GM12801 (cell line): ENCODE data around the gene WEE1.

ENCODE experiments used
- CTCF ChIP-seq: IDR thresholded peaks from one replicate; pipeline ENCODE4 v1.5.1; 2011; ENCODE audit warnings: control low read depth; ENCODE audit not compliant: insufficient read length; ENCODE audit errors: extremely low read depth

Gene WEE1

GRCh38 chr11:9613830-9614762 lies 40.6 kb downstream of the WEE1 start:
- TF ChIP-seq CTCF: no peak

GRCh38 chr11:9615031-9615451 lies 41.6 kb downstream of the WEE1 start:
- no peak for TF ChIP-seq CTCF

- no peak for TF ChIP-seq CTCF
Observed at GRCh38 chr11:9616042-9616675, 42.7 kb downstream of the WEE1 start.

GRCh38 chr11:9616858-9617257 lies 43.4 kb downstream of the WEE1 start:
- no peak for TF ChIP-seq CTCF

- TF ChIP-seq CTCF: no peak
Observed at GRCh38 chr11:9617940-9618339, 44.5 kb downstream of the WEE1 start.

DNA sequence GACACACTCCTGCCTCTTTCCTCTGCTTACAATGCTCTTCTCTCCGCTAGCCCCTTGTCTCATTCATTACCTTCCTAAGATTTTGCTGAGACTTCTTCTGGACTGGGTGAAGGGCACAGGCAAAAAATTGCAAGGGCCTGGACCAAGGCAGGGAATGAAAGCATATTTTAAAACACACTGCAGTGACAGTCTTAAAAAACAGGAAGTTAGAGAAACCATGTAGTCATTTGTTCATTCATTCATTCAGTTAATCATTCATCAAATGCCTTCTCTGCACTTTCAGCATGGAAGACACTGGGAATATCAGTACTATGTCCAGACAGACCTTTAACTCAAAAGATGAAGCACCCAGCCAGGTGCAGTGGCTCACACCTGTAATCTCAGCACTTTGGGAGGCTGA lies 45.5 kb downstream of the WEE1 start:
- no peak for TF ChIP-seq CTCF

DNA sequence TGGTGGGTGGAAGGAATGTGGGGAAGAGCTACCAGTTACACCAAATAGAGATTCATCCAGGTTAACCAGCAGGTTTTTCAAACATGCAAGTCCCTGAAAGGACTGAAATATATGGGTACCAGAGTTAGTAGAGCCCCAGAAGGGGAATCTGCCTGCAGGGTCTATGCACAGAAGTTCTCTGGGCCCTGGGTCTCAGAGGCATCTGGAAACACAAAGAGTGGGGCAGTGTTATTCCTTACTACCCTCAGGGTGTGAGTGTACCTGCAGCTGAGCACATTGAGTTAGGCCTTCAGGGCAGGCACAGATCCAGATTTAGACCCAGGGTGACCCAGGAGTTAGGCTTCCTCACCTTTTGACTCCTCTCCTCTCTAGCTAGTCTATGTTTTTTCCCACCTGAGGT lies 46.5 kb downstream of the WEE1 start:
- no peak for TF ChIP-seq CTCF
